HFF-Myc (cell line): ENCODE measurements around the gene MGA.

ENCODE experiments used
- DNase-seq: peaks from one replicate; pipeline ENCODE4 v3.0.0-alpha.2; 2011; ENCODE audit warnings: low read depth; ENCODE audit errors: extremely low read depth
- H3K4me3 ChIP-seq: replicated peaks from 2 replicates; pipeline ENCODE4 v1.5.1; 2011; ENCODE audit warnings: low read depth, mild to moderate bottlenecking, control low read depth, low read length
- TF ChIP-seq, protein P1 (sequence below): IDR thresholded peaks from 2 replicates; pipeline ENCODE4 v1.5.1; 2012; ENCODE audit warnings: mild to moderate bottlenecking, low read depth, low read length, control low read depth; ENCODE audit errors: missing control alignments

The MGA gene

DNA sequence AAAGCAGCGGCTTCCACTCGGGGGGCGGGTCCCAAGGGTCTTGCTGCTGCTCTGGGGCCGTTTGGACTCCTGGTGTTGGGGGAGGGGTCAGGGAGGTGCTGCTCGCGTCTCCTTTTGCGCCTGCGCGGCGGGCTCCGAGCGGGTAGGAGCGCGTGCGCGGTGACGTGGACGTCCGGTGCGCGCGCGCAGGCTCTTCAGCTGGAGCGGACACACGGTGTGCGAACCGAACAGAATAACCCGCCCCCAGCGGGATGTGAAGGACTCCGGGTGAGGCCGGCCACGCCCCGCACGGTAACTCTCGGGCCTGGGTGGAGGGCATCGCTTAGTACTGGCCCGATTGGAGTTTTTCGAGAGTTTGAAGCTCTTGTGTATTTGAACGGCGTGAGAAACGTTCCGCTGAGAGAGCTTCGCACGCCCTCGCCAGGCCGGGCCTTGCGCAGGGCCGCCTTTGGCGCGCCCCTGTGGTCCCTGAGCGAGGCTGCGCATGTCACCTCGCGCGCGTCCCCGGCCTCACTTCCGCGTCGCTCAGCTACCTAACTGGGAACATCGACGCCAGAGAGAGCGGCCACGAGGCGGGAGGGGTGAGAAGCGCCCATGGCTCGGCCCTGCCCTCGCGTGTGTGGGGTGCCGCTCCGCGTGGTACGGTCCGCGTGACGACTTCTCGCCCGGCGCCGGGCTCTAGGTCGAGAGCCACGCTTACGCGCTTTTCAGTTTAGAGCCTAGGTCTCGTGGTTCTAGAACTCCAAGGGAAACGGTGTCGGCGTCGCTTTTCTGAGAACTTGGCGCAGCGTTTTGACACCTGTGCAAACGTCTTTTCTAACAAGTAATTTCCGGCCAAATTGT lies at the start of gene MGA:
Gene MGA, plus strand, starts transcription at position 171 of the 843 bp plus-strand sequence.
- DNase-seq: peak; percentile 60
- H3K4me3 ChIP-seq: peak within 1 kb of the TSS; percentile 57
- TF ChIP-seq, protein P1, sequence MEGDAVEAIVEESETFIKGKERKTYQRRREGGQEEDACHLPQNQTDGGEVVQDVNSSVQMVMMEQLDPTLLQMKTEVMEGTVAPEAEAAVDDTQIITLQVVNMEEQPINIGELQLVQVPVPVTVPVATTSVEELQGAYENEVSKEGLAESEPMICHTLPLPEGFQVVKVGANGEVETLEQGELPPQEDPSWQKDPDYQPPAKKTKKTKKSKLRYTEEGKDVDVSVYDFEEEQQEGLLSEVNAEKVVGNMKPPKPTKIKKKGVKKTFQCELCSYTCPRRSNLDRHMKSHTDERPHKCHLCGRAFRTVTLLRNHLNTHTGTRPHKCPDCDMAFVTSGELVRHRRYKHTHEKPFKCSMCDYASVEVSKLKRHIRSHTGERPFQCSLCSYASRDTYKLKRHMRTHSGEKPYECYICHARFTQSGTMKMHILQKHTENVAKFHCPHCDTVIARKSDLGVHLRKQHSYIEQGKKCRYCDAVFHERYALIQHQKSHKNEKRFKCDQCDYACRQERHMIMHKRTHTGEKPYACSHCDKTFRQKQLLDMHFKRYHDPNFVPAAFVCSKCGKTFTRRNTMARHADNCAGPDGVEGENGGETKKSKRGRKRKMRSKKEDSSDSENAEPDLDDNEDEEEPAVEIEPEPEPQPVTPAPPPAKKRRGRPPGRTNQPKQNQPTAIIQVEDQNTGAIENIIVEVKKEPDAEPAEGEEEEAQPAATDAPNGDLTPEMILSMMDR: no peak

DNA sequence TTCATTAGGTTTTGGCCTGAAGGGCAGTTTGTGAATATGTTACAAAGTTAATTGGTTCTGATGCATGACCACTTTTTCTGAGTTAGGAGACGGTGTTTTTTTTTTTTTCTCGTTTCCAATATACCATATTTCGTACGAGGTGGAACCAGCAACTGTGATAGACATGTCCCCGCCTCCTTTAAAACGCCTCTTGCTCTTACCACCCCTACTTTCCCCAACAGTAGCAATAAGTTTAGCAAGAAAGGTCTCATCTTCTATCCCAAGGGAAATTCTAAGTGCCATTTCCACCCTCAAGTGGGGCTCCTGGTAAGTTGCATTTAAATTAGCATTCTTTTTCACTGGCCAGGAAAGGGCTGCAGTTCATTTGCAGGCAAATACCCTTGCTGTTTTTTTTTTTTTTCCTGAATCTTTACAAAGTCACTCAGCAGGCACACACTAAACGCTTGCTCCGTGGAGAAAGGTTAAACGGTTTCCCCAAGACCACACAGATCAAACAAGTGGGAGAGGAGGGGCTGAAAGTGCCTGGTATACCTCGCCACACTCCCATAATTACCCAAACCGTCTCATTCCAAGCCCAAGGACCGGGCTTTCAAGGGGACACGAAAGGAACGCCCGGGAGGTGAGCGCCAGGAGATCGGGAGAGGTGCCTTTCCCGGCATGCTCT lies 39.5 kb upstream of the MGA start:
- TF ChIP-seq, protein P1: no peak
- no peak for DNase-seq
- H3K4me3 ChIP-seq: peak overlapping the region; percentile 47

DNA sequence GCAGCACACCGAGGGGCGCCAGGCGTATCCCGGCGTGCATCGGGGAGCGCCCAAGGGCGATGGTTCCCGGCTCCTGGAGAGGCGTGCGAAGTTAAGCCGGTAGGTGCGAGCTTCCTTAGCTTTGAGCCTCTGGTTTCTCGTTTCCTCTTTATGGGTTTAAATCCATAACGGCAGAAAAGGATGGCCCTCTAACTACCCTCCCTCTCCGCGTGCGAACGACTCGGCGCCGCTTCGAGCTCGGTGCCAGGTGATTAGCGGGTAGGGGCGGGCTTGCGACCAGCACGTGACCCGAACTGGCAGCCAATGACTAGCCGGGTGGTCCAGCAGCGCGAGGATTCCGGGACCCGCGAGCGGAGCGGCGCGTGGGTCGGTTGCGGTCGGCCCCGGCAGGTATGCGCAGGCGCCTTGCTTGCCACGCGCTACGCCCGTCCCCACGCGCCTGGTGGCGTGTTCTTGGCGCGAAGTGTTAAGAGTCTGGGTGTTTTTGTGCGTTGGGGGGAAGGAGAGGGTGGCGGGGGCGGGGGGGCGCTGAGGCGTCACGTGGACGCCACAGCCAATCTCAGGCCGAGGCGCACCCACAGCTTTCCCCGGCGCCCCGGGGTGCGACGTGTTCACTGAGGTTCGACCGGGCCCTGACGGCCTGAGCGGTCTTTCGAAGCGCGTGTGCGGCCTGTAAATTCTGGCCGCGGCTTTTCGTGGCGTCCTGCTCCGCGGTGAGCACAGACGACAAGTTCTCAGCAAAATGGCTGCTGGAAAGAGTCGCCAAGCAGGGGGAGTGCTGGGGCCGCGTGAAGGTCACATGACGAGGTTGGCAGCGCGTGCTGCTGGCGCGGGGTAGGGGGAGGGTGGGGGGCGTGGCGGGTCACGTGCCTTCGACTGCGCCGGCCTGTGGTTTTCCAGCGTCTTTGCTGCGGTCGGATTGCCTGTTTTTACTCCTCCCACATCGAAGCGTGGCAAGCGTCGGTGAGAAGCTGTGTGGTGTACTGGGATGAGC lies 38.7 kb upstream of the MGA start:
- peak overlapping the region; percentile 47 for H3K4me3 ChIP-seq
- DNase-seq: peak; percentile 45
- TF ChIP-seq, protein P1: no peak

DNA sequence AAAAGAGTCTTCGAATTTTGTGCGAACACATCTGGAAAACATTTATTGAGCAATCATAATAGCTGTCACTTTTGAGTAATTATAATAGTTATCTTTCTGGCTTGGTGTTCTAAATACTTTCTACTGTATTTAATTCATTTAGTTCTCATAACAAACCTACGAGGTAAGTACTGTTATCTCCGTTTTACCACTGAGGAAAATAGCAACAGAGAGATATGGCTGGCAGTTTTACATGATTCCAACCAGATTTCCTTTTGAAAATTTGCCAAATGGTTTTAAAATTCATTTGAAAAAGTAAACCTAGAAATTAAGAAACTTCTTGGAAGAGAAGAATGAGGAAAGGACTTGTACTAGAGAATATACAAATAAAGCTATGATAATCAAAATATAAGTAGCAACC lies 37.3 kb upstream of the MGA start:
- no peak overlapping the region for H3K4me3 ChIP-seq
- TF ChIP-seq, protein P1: no peak
- DNase-seq: no peak

DNA sequence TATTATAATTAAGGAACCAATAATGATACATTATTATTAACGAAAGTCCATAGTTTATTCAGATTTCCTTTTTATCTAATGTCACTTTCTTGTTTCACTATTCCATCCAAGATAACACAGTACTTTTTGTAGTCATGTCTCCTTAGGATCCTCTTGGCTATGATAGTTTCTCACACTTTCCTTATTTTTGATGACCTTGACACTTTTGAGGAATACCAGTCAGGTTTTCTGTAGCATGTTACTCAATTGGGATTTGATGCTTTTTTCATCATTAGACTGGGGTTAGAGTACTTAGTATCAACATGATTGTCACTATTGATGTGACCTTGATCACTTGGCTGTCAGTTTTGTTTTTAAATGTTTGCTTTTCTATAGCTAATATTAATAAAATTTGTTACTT lies 33.0 kb upstream of the MGA start:
- TF ChIP-seq, protein P1: no peak
- DNase-seq: no peak
- no peak overlapping the region for H3K4me3 ChIP-seq

DNA sequence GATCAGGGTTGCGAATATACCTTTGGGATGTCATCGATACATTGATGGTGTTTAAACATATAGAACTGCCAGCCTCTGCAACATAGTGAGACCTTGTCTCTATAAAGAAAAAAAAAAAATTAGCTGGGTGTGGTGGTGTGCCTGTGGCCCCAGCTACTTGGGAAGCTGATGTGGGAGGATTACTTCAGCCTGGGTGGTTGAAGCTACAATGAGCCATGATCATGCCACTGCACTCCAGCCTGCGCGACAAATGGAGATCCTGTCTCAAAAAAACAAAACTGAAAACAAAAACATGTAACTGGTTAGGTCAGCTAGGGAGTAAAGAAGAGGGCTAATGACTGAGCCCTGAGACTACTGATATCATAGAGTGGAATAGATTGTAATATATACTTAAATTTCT lies 30.7 kb upstream of the MGA start:
- DNase-seq: no peak
- TF ChIP-seq, protein P1: no peak
- no peak overlapping the region for H3K4me3 ChIP-seq
